Upper lobe of right lung (tissue), 1 donor: Measurements from ENCODE around the gene MRPL43. TPM values are rescaled to one million over a fixed set of nuclear protein-coding genes. Genes with fewer than 3 reads are reported as not detected.

Experiments used
- ATAC-seq: fragments of 200-7000 bp; cut with Tn5 transposase; one replicate; pipeline ENCODE4 v1.9.1; 2020; ENCODE audit warnings: mild to moderate bottlenecking, moderate library complexity
- DNase-seq: peaks from one replicate; pipeline ENCODE4 v3.0.0-alpha.2; 2020
- H3K27ac ChIP-seq: fragments of 200-600 bp; one replicate; pipeline ENCODE4 v1.8.0; 2022
- H3K27me3 ChIP-seq: fragments of 200-600 bp; one replicate; pipeline ENCODE4 v1.8.0; 2022; ENCODE audit warnings: mild to moderate bottlenecking
- H3K36me3 ChIP-seq: fragments of 200-600 bp; one replicate; pipeline ENCODE4 v1.8.0; 2022
- H3K4me1 ChIP-seq: fragments of 200-600 bp; one replicate; pipeline ENCODE4 v1.8.0; 2022
- H3K4me3 ChIP-seq: fragments of 200-600 bp; one replicate; pipeline ENCODE4 v1.8.0; 2022; ENCODE audit warnings: mild to moderate bottlenecking
- H3K9me3 ChIP-seq: fragments of 200-600 bp; one replicate; pipeline ENCODE4 v1.8.0; 2022
- CTCF ChIP-seq: fragments of 200-600 bp; IDR thresholded peaks from one replicate; pipeline ENCODE4 v1.8.0; 2022; ENCODE audit warnings: antibody characterized with exemption
- intact Hi-C: fragments of 100-400 bp; cut with DNase I; formaldehyde crosslinking; loops from one replicate; pipeline ENCODE4 v1.11.0; 2022
- total RNA-seq: library from RNA; stranded (reverse); fragmentation: NEBNext Ultra II Directional; extraction: Animal tissue kit (Norgen Biotek cat#: 25700); gene quantifications from one replicate; pipeline ENCODE4 v1.2.1, GENCODE V29; 2021
- donor health status: DM: no; HTN: yes; CAD: no; lungs with severe emphysema.

MRPL43 gene
- total RNA-seq, 1 donor from 2014 or later: 60.5 TPM

GRCh38 chr10:100985336-100985735 lies 2.0 kb downstream of the MRPL43 start:
- Histone ChIP-seq H3K36me3 (peaks cover 39% of the 10 kb centered on the region), H3K27me3 (no peaks in the 10 kb centered on the region), H3K27ac (no peak overlapping the region), H3K4me1 (peaks cover 21% of the 10 kb centered on the region), H3K9me3 (no peaks in the 10 kb centered on the region), H3K4me3 (no peak overlapping the region)
- DNase-seq (no peak), ATAC-seq (no peak)
- intact Hi-C loops: no loop called here
- no peak for TF ChIP-seq CTCF

DNA sequence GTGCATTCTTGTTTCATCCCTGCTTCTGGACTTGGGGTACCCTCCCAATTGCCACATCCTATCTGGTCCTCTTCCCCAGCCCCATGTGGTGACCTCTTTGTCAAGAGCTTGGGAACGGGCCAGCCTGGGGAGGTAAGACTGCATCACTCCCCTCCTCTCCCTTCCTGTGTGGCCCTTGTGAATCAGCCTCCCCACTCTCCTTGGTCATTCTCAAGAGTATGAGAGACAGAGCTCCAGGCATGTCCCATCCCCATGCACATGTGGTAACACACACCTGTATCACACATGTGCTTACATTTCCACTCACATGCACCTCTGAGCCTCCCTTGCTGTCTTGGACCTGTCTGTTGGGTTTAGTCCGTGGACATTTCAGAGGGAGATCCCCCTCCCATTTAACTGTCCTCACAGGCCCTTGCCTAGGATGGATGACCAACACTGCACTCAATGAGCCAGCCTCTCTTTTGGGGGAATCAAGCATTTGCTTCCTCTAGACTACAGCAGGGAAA lies 2.6 kb downstream of the MRPL43 start:
- intact Hi-C loops: no loop called here
- Histone ChIP-seq H3K27ac (no peak overlapping the region), H3K27me3 (no peaks in the 10 kb centered on the region), H3K9me3 (no peaks in the 10 kb centered on the region), H3K4me1 (peaks cover 21% of the 10 kb centered on the region), H3K36me3 (peaks cover 44% of the 10 kb centered on the region), H3K4me3 (no peak overlapping the region)
- DNase-seq (no peak), ATAC-seq (no peak)
- no peak for TF ChIP-seq CTCF

DNA sequence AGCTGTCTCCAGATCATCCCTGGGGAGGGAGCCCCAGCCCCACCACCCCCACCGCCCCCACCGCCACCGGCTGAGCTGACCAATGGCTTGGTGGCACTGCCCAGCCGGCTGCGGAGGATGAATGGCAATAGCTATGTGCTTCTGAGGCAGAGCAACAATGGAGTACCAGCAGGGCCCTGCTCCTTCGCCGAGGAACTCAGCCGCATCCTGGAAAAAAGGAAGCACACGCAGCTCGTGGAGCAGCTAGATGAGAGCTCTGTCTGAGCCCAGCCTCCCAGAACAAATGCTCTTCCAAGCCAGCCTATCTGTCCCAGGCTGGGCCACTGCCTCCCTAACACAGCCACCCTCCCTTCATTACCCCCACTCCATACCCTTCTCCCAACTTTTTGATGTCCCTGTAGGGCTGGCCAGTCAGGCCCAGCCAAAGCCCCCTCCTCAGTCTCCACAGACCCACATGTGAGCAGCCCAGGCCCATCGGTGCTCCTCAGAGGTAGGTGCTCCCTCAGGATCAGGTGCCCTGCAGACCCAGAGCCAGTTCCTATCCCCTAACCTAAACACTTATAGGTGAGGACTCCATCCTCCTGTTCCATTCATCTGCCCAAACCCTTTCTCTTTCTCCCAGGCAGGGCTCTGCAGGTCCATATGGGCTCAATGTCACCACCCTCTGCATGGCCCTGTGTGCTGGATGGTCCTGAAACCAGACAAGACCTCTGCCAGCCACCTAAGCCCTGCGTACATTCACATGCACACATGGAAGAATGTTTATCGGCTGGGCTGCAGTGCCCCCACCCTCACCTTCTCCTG lies 3.2 kb downstream of the MRPL43 start:
- peaks cover 17% of the 10 kb centered on the region for H3K4me1 ChIP-seq
- no peak for ATAC-seq
- H3K27ac ChIP-seq: no peak overlapping the region
- H3K9me3 ChIP-seq: no peaks in the 10 kb centered on the region
- H3K4me3 ChIP-seq: no peak overlapping the region
- no peaks in the 10 kb centered on the region for H3K27me3 ChIP-seq
- TF ChIP-seq CTCF: no peak
- intact Hi-C loops: no loop called here
- DNase-seq: no peak
- H3K36me3 ChIP-seq: peaks cover 44% of the 10 kb centered on the region

DNA sequence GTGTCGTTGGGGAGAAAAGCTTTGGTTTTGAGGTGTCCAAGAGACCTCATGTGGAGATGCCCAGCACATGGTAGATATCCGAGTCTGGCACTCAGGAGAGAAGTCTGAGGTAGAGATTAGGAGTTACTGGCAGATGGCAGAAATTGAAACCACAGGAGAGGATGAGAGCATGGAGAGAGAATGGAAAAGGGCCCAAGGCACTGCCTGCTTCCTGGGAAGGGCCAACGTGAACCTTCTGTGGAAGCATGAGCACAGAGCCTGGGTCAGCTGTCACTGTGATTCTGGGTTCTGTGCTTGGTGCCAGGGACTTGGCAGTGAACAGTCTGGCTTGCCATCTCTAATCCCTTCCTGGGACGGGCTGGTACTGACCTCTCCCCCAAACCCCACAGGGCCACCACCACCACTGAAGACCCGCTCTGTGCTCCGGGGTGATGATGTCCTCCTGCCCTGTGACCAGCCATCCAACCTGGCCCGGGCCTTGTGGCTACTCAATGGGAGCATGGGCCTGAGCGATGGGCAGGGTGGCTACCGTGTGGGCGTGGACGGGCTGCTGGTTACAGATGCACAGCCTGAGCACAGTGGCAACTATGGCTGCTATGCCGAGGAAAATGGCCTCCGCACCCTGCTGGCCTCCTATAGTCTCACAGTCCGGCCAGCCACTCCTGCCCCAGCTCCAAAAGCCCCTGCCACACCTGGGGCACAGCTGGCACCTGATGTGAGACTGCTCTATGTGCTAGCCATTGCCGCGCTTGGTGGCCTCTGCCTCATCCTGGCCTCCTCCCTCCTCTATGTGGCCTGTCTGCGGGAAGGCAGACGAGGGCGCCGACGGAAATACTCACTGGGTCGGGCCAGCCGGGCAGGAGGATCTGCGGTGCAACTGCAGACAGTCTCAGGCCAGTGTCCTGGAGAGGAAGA lies 4.1 kb downstream of the MRPL43 start:
- no peak for TF ChIP-seq CTCF
- Histone ChIP-seq H3K9me3 (no peaks in the 10 kb centered on the region), H3K27ac (no peak overlapping the region), H3K4me3 (no peak overlapping the region), H3K27me3 (no peaks in the 10 kb centered on the region), H3K4me1 (peaks cover 15% of the 10 kb centered on the region), H3K36me3 (peaks cover 44% of the 10 kb centered on the region)
- ATAC-seq (no peak), DNase-seq (no peak)
- intact Hi-C loops: no loop called here

DNA sequence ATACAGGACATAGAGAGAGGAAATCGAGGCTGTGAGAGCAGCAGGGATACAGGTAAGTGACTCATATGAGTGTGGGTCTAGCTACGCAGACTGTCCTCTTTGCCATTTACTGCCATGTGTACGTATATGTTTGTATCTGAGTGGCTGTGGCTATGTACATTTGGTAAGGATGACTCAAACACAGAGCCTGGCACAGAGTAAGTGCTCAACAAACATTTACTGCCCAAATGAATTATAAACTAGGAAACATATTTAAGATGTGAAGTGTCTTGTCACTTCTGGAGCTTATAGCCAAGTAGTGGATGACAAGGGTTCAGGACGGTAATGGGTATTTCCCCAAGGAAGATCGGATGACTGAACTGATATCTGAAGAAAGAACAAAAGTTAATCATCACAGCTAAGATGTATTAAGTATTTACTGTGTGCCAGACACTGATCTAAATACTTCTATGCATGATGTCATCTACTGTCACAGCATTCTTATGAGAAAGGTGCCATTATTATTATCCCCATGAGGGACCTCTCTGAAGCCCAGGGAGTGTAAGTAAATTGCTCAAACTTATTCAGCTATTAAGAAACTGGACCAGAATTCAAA lies 6.0 kb downstream of the MRPL43 start:
- DNase-seq: no peak
- peaks cover 4% of the 10 kb centered on the region for H3K4me1 ChIP-seq
- intact Hi-C loops: no loop called here
- H3K36me3 ChIP-seq: peaks cover 44% of the 10 kb centered on the region
- no peak overlapping the region for H3K4me3 ChIP-seq
- no peak overlapping the region for H3K27ac ChIP-seq
- no peak for ATAC-seq
- no peaks in the 10 kb centered on the region for H3K9me3 ChIP-seq
- TF ChIP-seq CTCF: no peak
- H3K27me3 ChIP-seq: no peaks in the 10 kb centered on the region
